ENCODE results near the gene MDP1. TPM values are rescaled to one million over a fixed set of nuclear protein-coding genes. Genes with fewer than 3 reads are reported as not detected.

The MDP1 gene
- total RNA-seq, 1 experiment from 2014 or later, result 12.6 TPM

DNA sequence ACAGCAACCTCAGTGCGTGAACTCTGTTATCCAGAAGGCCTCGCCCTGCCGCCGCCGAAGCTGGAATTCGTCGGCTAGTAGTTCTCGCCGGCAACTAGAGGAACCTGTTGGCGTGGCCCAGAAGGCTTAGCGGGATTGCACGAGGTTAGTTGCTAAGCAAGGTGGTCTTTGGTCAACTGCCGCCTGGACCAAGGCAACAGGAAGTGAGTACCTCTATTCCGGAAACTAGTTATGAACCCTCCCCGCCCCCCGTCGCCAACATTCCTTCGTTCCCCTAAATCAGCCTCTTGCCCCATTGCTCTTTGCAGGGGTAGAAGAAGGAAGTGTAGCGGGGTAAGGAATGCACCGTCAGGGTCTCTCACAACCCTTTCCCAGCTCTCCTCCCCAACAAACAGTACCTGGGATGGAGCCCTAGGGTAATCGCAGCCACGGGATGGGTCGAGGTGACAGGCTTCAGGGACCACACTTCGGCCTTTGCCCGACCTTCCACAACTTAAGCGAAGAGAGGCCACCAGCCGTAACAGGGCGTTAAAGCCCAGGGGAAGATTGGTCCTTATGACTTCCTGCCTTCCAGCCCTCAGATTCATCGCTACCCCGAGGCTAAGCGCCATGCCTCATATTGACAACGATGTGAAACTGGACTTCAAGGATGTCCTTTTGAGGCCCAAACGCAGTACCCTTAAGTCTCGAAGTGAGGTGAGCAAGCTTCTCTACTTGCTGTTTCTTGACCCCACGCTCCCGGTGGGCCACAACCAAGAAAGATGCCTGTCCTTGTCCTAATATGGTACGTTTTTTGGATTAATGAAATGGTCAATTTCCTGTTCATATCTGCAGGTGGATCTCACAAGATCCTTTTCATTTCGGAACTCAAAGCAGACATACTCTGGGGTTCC lies 17.0 kb upstream of the MDP1 start, which contains the start of gene GMPR2:
Gene GMPR2, plus strand, starts transcription at position 285 of the 893 bp plus-strand sequence. Its CDS starts 325 bp downstream, at position 610.
- CTCF ChIA-PET, result interaction anchor here (0.7 to 1.7 kb wide), 2 partner anchors 9 to 199 kb away, joined by 3 to 12 read pairs; partner anchors contain the start of gene TINF2
- POLR2A ChIA-PET, result interaction anchor here (0.9 to 1.9 kb wide), 2 partner anchors 9 to 38 kb away, joined by 4 to 9 read pairs; partner anchors contain the start of gene TINF2
- H3K27ac Mint-ChIP-seq, result peak within 1 kb of the TSS; percentile 99
- no peaks in the 10 kb centered on the region for H3K9me3 Mint-ChIP-seq
- TF ChIP-seq, protein P1, sequence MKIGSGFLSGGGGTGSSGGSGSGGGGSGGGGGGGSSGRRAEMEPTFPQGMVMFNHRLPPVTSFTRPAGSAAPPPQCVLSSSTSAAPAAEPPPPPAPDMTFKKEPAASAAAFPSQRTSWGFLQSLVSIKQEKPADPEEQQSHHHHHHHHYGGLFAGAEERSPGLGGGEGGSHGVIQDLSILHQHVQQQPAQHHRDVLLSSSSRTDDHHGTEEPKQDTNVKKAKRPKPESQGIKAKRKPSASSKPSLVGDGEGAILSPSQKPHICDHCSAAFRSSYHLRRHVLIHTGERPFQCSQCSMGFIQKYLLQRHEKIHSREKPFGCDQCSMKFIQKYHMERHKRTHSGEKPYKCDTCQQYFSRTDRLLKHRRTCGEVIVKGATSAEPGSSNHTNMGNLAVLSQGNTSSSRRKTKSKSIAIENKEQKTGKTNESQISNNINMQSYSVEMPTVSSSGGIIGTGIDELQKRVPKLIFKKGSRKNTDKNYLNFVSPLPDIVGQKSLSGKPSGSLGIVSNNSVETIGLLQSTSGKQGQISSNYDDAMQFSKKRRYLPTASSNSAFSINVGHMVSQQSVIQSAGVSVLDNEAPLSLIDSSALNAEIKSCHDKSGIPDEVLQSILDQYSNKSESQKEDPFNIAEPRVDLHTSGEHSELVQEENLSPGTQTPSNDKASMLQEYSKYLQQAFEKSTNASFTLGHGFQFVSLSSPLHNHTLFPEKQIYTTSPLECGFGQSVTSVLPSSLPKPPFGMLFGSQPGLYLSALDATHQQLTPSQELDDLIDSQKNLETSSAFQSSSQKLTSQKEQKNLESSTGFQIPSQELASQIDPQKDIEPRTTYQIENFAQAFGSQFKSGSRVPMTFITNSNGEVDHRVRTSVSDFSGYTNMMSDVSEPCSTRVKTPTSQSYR (CRISPR knock-in tag; IDR thresholded peaks at IDR 0.05), result 0 out of 2 replicates have a peak, but pooled peaks have one; percentile 18
- TF ChIP-seq SMAD3 (CRISPR knock-in tag; IDR thresholded peaks at IDR 0.05; ENCODE audit: borderline replicate concordance), result 0 out of 2 replicates have a peak, but pooled peaks have one; percentile 17
- TF ChIP-seq SP1 (CRISPR knock-in tag; conservative IDR thresholded peaks at IDR 0.05), result no peak; the same call in 1 of the 2 replicates
- TF ChIP-seq, protein P2, sequence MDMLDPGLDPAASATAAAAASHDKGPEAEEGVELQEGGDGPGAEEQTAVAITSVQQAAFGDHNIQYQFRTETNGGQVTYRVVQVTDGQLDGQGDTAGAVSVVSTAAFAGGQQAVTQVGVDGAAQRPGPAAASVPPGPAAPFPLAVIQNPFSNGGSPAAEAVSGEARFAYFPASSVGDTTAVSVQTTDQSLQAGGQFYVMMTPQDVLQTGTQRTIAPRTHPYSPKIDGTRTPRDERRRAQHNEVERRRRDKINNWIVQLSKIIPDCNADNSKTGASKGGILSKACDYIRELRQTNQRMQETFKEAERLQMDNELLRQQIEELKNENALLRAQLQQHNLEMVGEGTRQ (CRISPR knock-in tag; IDR thresholded peaks at IDR 0.05), result peak; percentile 5; the same call in 1 of the 2 replicates
- peak; percentile 52; the same call in 1 of the 2 replicates for TF ChIP-seq FOXP1 (CRISPR knock-in tag; IDR thresholded peaks at IDR 0.05; ENCODE audit: borderline replicate concordance)
- TF ChIP-seq, protein P3, sequence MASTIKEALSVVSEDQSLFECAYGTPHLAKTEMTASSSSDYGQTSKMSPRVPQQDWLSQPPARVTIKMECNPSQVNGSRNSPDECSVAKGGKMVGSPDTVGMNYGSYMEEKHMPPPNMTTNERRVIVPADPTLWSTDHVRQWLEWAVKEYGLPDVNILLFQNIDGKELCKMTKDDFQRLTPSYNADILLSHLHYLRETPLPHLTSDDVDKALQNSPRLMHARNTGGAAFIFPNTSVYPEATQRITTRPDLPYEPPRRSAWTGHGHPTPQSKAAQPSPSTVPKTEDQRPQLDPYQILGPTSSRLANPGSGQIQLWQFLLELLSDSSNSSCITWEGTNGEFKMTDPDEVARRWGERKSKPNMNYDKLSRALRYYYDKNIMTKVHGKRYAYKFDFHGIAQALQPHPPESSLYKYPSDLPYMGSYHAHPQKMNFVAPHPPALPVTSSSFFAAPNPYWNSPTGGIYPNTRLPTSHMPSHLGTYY (CRISPR knock-in tag; IDR thresholded peaks at IDR 0.05), result no peak
- TF ChIP-seq, protein P4, sequence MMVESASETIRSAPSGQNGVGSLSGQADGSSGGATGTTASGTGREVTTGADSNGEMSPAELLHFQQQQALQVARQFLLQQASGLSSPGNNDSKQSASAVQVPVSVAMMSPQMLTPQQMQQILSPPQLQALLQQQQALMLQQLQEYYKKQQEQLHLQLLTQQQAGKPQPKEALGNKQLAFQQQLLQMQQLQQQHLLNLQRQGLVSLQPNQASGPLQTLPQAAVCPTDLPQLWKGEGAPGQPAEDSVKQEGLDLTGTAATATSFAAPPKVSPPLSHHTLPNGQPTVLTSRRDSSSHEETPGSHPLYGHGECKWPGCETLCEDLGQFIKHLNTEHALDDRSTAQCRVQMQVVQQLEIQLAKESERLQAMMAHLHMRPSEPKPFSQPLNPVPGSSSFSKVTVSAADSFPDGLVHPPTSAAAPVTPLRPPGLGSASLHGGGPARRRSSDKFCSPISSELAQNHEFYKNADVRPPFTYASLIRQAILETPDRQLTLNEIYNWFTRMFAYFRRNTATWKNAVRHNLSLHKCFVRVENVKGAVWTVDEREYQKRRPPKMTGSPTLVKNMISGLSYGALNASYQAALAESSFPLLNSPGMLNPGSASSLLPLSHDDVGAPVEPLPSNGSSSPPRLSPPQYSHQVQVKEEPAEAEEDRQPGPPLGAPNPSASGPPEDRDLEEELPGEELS (CRISPR knock-in tag; IDR thresholded peaks at IDR 0.05), result peak; percentile 37; the same call in 1 of the 2 replicates
- TF ChIP-seq FOXK1 (CRISPR knock-in tag; IDR thresholded peaks at IDR 0.05), result peak; percentile 70; the same call in 1 of the 2 replicates
- TF ChIP-seq, protein P5, sequence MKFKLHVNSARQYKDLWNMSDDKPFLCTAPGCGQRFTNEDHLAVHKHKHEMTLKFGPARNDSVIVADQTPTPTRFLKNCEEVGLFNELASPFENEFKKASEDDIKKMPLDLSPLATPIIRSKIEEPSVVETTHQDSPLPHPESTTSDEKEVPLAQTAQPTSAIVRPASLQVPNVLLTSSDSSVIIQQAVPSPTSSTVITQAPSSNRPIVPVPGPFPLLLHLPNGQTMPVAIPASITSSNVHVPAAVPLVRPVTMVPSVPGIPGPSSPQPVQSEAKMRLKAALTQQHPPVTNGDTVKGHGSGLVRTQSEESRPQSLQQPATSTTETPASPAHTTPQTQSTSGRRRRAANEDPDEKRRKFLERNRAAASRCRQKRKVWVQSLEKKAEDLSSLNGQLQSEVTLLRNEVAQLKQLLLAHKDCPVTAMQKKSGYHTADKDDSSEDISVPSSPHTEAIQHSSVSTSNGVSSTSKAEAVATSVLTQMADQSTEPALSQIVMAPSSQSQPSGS (CRISPR knock-in tag; IDR thresholded peaks at IDR 0.05; ENCODE audit: borderline replicate concordance, low read depth), result no peak
- peak; percentile 28; the same call in 1 of the 2 replicates for TF ChIP-seq GABPB1 (CRISPR knock-in tag; IDR thresholded peaks at IDR 0.05)
- TF ChIP-seq, protein P6, sequence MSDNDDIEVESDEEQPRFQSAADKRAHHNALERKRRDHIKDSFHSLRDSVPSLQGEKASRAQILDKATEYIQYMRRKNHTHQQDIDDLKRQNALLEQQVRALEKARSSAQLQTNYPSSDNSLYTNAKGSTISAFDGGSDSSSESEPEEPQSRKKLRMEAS (CRISPR knock-in tag; IDR thresholded peaks at IDR 0.05), result peak; percentile 24; the same call in 1 of the 2 replicates
- DNase-seq (ENCODE audit: low spot score) (no peak), ATAC-seq (peak; percentile 56)
- H3K4me3 Mint-ChIP-seq, result peak within 1 kb of the TSS; percentile 99
- peaks cover 28% of the 10 kb centered on the region for H3K36me3 Mint-ChIP-seq
- peaks cover 22% of the 10 kb centered on the region for H3K4me1 Mint-ChIP-seq
- H3K27me3 Mint-ChIP-seq (ENCODE audit: low read depth), result no peaks in the 10 kb centered on the region

DNA sequence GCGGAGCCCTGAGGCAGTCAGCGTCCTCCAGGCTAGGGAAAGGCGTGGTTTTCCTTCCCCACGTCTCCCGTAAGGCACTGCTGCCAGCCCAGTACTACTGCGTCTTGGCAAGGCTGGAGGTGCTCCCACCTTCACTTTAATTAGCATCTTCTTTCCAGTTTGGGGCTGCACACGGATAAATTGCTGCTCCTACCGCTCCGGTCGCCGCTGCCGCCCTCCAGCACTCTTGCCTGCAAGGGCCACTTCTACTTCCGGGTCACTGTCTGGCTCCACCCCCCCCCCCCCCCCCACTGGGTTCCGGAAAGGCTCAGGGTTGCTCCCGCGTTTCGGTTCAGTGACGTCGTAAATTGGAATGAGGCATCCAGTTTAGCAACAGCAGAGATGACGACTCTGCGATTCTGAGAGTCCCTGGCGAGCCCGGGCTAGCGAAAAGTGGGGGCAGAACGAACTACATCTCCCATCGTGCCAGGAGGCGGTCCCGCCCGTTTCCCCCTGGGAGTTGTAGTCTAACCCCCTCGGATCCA lies 16.3 kb upstream of the MDP1 start, which contains the start of gene NEDD8:
Gene NEDD8, minus strand, starts transcription at position 247 of the 524 bp plus-strand sequence. Its CDS starts 100 bp downstream, at position 147.
- DNase-seq (ENCODE audit: low spot score), result peak; percentile 86
- peaks cover 20% of the 10 kb centered on the region for H3K36me3 Mint-ChIP-seq
- H3K4me1 Mint-ChIP-seq, result peaks cover 22% of the 10 kb centered on the region
- no peaks in the 10 kb centered on the region for H3K9me3 Mint-ChIP-seq
- CTCF ChIA-PET, result interaction anchor here (0.7 to 1.7 kb wide), 2 partner anchors 10 to 199 kb away, joined by 3 to 12 read pairs; partner anchors contain the start of gene TINF2
- TF ChIP-seq SP1 (CRISPR knock-in tag; conservative IDR thresholded peaks at IDR 0.05) (0 out of 2 replicates have a peak, but pooled peaks have one; percentile 28), GABPB1 (CRISPR knock-in tag; IDR thresholded peaks at IDR 0.05) (peak; percentile 72), MYBL2 (CRISPR knock-in tag; IDR thresholded peaks at IDR 0.05) (peak; percentile 16; the same call in 1 of the 2 replicates), NR2C2 (CRISPR knock-in tag; IDR thresholded peaks at IDR 0.05) (peak; percentile 85), TEAD4 (CRISPR knock-in tag; IDR thresholded peaks at IDR 0.05) (no peak)
- TF ChIP-seq, protein P2 (CRISPR knock-in tag; IDR thresholded peaks at IDR 0.05), result peak; percentile 9; the same call in 1 of the 2 replicates
- POLR2A ChIA-PET, result interaction anchor here (0.9 to 1.9 kb wide), 2 partner anchors 10 to 39 kb away, joined by 4 to 9 read pairs; partner anchors contain the start of gene TINF2
- peak; percentile 80 for ATAC-seq
- no peaks in the 10 kb centered on the region for H3K27me3 Mint-ChIP-seq (ENCODE audit: low read depth)
- peak within 1 kb of the TSS; percentile 99 for H3K4me3 Mint-ChIP-seq
- peak within 1 kb of the TSS; percentile 99 for H3K27ac Mint-ChIP-seq

Measured in WTC11 (cell line).